GM12878 (cell line): Measurements from ENCODE around the gene ELAPOR1.

ENCODE experiments used
- CREB1 ChIP-seq: IDR thresholded peaks from 2 replicates; pipeline ENCODE4 v1.6.1; 2012; ENCODE audit warnings: low read depth, mild to moderate bottlenecking, inconsistent platforms
- EED ChIP-seq: sonication (generic); IDR thresholded peaks from 2 replicates; pipeline ENCODE4 v1.6.1; 2016; ENCODE audit warnings: antibody characterized with exemption, low read depth
- NBN ChIP-seq: fragments of 450-650 bp; IDR thresholded peaks from 2 replicates; pipeline ENCODE4 v1.6.1; 2016
- POLR2A ChIP-seq: IDR thresholded peaks from 2 replicates; pipeline ENCODE4 v1.6.1; 2011; ENCODE audit warnings: low read depth, mild to moderate bottlenecking, low read length
- TF ChIP-seq, protein P1 (sequence below), 3 experiments: IDR thresholded peaks in 2 of 3; conservative IDR thresholded peaks in 1 of 3; 2 replicates each; pipeline ENCODE4 v1.5.1; 2011; ENCODE audit warnings: low read depth in 3 of 3, low read length in 3 of 3, mild to moderate bottlenecking in 3 of 3, control low read depth in 2 of 3, moderate library complexity in 2 of 3, inconsistent platforms in 1 of 3, mixed read lengths in 1 of 3; ENCODE audit not compliant: control insufficient read depth in 2 of 3, insufficient read depth in 1 of 3; ENCODE audit errors: extremely low read depth in 1 of 3

DNA sequence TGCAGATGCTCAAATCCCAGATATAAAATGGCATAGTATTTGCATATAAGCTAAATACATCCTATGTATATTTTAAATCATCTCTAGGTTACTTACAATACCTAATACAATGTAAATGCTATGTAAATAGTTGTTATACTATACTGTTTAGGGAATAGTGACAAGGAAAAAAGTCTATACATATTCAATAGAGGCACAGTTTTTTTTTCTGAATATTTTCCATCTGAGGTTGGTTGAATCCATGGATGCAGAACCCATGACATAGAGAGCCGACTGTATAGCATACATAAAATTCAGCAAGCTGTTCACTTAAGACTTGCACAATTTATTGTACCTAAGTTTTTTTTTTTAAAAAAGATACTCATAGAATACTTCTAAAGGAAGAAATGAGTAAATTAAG, 44.6 kb upstream of the ELAPOR1 start:
- TF ChIP-seq EED (no peak), POLR2A (no peak), NBN (no peak), CREB1 (no peak)
- TF ChIP-seq, protein P1, sequence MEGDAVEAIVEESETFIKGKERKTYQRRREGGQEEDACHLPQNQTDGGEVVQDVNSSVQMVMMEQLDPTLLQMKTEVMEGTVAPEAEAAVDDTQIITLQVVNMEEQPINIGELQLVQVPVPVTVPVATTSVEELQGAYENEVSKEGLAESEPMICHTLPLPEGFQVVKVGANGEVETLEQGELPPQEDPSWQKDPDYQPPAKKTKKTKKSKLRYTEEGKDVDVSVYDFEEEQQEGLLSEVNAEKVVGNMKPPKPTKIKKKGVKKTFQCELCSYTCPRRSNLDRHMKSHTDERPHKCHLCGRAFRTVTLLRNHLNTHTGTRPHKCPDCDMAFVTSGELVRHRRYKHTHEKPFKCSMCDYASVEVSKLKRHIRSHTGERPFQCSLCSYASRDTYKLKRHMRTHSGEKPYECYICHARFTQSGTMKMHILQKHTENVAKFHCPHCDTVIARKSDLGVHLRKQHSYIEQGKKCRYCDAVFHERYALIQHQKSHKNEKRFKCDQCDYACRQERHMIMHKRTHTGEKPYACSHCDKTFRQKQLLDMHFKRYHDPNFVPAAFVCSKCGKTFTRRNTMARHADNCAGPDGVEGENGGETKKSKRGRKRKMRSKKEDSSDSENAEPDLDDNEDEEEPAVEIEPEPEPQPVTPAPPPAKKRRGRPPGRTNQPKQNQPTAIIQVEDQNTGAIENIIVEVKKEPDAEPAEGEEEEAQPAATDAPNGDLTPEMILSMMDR (IDR thresholded peaks at IDR 0.05 in 2 of 3, conservative IDR thresholded peaks at IDR 0.05 in 1 of 3; ENCODE audit: control insufficient read depth in 2 of 3, extremely low read depth in 1 of 3, insufficient read depth in 1 of 3, low read depth in 3 of 3, low read length in 3 of 3): no peak
